Choroid plexus epithelial cell (primary cell): Measurements from ENCODE around the gene PRPF40B.
A peak's percentile ranks its signal among the peaks of the same experiment; 100 is the strongest.

Experiments used
- DNase-seq: peaks from one replicate; pipeline ENCODE4 v3.0.0-alpha.2; 2010; ENCODE audit warnings: low read depth
- H3K4me3 ChIP-seq: 2 replicates; pipeline ENCODE4 v1.5.1; 2011; ENCODE audit warnings: low read depth, mild to moderate bottlenecking, control low read depth, low read length, moderate library complexity
- CTCF ChIP-seq: conservative IDR thresholded peaks from 2 replicates; pipeline ENCODE4 v1.5.1; 2011; ENCODE audit warnings: low read depth, mild to moderate bottlenecking, control low read depth, inconsistent platforms, low read length, moderate library complexity

The PRPF40B gene

DNA sequence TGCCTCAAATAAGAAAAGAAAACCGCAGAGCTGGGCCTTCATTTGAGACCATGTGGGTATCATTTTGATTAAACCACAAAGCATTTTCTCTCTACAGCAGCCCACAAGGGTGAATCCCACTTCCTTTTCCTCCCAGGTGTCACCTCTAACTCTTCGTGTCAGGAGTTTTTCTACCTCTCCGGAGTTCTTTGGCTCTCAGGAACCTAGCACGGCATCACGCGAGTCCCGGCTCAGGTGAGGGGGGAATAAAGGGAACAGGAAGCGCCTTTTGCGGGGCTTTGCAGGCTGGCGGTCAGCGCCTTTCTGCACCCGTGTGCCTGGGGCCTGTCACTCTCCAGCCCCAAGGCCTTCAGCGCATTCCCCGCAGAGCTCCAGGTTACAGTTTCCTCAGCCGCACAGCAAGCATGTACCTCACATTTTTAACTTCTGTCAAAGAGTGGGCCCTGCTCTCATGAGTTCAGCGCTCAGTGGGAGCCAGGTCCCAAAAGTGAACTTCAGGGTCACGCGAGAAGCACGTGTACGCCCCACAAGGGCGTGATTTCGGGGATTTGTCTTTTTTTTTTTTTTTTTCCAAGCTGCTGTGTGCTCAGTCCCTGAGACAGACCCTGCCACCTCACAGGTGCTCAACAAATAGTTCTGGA, 740 bp upstream of the PRPF40B start:
- TF ChIP-seq CTCF = no peak
- H3K4me3 ChIP-seq = peak overlapping the region; percentile 66
- peak; percentile 13 for DNase-seq

DNA sequence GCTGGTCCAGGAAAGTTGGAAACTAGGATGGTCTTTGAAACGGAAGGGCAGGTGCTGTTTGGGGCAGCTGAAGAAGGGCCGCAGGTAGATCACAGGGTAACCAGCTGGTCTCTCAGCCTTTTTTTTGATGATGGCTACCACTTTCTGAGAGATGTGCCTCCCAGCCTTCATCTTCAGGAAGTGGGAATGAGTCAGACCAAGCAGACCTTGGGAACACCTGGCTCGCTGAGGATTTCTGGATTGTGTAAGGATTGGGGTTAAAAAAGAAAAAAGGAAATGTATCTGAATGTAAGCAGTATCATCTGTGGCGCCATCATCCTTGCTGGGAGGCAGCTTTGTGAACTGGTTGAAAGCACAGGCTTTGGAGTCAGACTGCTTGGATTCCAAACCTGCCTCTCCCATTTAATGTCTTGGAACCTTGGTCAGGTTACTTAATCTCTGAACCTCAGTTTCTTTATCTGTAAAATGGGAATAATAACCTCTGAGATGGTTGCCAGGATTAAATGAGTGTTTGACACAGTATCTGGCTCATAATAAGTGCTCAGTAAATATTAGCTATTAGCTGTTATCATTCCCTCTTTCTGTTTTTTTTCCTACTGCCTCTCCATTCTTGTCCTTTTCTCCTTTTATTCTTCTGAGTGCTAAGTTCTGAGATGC, 1.7 kb downstream of the PRPF40B start:
- no peak for TF ChIP-seq CTCF
- peak; percentile 43 for DNase-seq
- H3K4me3 ChIP-seq = no peak overlapping the region

DNA sequence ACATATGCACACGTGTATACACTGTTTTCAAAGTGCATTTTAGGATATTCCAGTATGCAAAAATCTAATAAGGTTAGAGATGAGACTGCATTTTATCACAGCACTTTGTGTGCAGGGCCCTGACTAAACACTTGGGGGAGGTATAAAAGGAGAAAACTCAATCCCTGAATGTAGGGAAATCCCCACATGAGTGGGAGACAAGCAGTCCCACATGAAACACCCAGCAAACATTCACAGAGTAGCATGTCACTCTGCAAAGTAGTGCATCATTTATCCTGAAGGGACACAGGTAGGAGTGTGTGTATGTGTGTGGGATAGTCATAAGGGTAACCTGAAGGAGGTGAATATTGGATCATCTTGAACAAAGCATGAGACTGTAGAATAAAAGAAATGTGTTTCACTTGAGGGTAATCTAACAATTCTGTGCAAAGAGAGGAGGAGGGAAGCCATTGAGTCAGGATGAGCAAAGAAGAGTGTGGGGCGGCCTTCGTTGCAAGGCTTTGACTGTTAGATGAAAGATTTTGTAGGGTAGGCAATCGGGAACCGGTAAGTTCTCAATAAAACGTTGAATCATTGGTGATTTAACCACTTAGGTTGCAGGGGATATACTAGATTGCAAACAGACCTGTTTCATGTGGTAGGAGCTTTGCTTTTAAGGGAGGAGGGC, 2.9 kb downstream of the PRPF40B start:
- H3K4me3 ChIP-seq = no peak overlapping the region
- peak; percentile 49 for DNase-seq
- TF ChIP-seq CTCF = peak; percentile 44

- no peak overlapping the region for H3K4me3 ChIP-seq
- no peak for TF ChIP-seq CTCF
- DNase-seq = peak; percentile 17
Measured at GRCh38 chr12:49626836-49627235, 3.5 kb downstream of the PRPF40B start.

DNA sequence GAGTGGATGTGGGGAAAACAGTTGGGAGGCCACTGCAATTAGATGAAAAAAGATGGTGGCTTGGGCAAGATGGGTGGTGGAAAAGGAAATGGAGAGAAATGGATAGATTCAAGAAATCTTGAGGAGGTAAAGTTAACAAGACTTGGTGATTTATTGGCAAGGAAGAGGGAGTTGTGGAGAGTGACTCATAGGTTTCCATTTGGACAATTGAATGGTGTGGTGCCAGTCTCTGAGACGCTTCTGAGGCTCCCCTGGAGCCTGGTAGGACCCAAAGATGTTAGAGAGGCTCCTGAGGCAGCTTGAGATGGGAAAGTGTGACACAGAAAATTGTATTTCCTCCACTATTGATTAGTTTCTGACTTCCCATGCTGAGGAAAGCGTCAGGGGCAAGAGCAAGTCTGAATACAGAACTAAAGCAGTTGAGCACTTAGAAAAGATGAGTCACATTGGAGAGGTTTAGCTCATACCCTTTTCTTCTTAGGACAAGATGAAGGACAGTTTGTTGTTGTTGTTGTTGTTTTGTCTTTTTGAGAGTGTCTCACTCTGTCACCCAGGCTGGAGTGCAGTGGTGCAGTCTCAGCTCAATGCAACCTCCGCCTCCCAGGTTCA, 4.5 kb downstream of the PRPF40B start:
- DNase-seq = peak; percentile 32
- TF ChIP-seq CTCF = no peak
- no peak overlapping the region for H3K4me3 ChIP-seq

GRCh38 chr12:49631336-49631907, 8.1 kb downstream of the PRPF40B start:
- TF ChIP-seq CTCF = no peak
- DNase-seq = no peak

More at GRCh38 chr12:49631336-49631907, 8.1 kb downstream of the PRPF40B start:
- H3K4me3 ChIP-seq = no peak overlapping the region
